Liver (tissue), 9 donors: ENCODE measurements around the gene EPHB2. TPM values are rescaled to one million over a fixed set of nuclear protein-coding genes. Genes with fewer than 3 reads are reported as not detected.
A peak's percentile ranks its signal among the peaks of the same experiment; 100 is the strongest.

Experiments
- DNase-seq: peaks from one replicate; pipeline ENCODE4 v3.0.0-alpha.2; 2017; ENCODE audit warnings: low spot score
- H3K27ac ChIP-seq, 2 donors: one replicate each; pipeline ENCODE4 v1.7.0; 2013; ENCODE audit warnings: inconsistent platforms in 2 of 2, low read length in 2 of 2, control low read depth in 1 of 2, low read depth in 1 of 2, mild to moderate bottlenecking in 1 of 2
- H3K27me3 ChIP-seq, 4 donors: one replicate each; pipeline versions ENCODE4 v1.6.1 to v1.7.0; 2013; ENCODE audit warnings: low read length in 3 of 4, inconsistent platforms in 1 of 4, mild to moderate bottlenecking in 1 of 4, moderate library complexity in 1 of 4; ENCODE audit not compliant: control insufficient read depth in 4 of 4, insufficient read depth in 4 of 4
- H3K36me3 ChIP-seq, 4 donors: one replicate each; pipeline versions ENCODE4 v1.6.1 to v1.7.0; 2013; ENCODE audit warnings: low read length in 3 of 4, mild to moderate bottlenecking in 3 of 4, low read depth in 1 of 4, moderate library complexity in 1 of 4; ENCODE audit not compliant: control insufficient read depth in 4 of 4, insufficient read depth in 3 of 4
- H3K4me1 ChIP-seq, 4 donors: one replicate each; pipeline versions ENCODE4 v1.6.1 to v1.7.0; 2013; ENCODE audit warnings: low read length in 3 of 4, mild to moderate bottlenecking in 3 of 4, moderate library complexity in 1 of 4; ENCODE audit not compliant: control insufficient read depth in 4 of 4, insufficient read depth in 4 of 4
- H3K4me3 ChIP-seq, 3 donors: one replicate each; pipeline versions ENCODE4 v1.6.1 to v1.7.0; 2013; ENCODE audit warnings: low read length in 3 of 3, control low read depth in 1 of 3, low read depth in 1 of 3, mild to moderate bottlenecking in 1 of 3
- H3K9ac ChIP-seq, 2 donors: one replicate each; pipeline ENCODE4 v1.7.0; 2013; ENCODE audit warnings: low read length in 2 of 2, mild to moderate bottlenecking in 2 of 2, moderate library complexity in 2 of 2, control low read depth in 1 of 2, low read depth in 1 of 2
- H3K9me3 ChIP-seq, 4 donors: one replicate each; pipeline versions ENCODE4 v1.6.1 to v1.7.0; 2013; ENCODE audit warnings: low read length in 3 of 4; ENCODE audit not compliant: control insufficient read depth in 4 of 4
- FOXA1 ChIP-seq: IDR thresholded peaks from 2 replicates; pipeline ENCODE4 v1.6.1; 2016; ENCODE audit warnings: antibody characterized with exemption
- GABPA ChIP-seq, 2 donors: IDR thresholded peaks in 1 of 2; conservative IDR thresholded peaks in 1 of 2; 2 replicates each; pipeline ENCODE4 v1.6.1; 2016; ENCODE audit warnings: antibody characterized with exemption in 2 of 2, mild to moderate bottlenecking in 1 of 2, moderate library complexity in 1 of 2
- HNF4A ChIP-seq, 2 donors: conservative IDR thresholded peaks; 2 replicates each; pipeline ENCODE4 v1.6.1; 2016; ENCODE audit warnings: antibody characterized with exemption in 2 of 2, mild to moderate bottlenecking in 2 of 2
- HNF4G ChIP-seq: IDR thresholded peaks from 2 replicates; pipeline ENCODE4 v1.6.1; 2016; ENCODE audit warnings: antibody characterized with exemption
- NR2F2 ChIP-seq: IDR thresholded peaks from 2 replicates; pipeline ENCODE4 v1.6.1; 2016; ENCODE audit warnings: antibody characterized with exemption
- RAD21 ChIP-seq, 2 donors: IDR thresholded peaks; 2 replicates each; pipeline ENCODE4 v1.6.1; 2016; ENCODE audit warnings: antibody characterized with exemption in 2 of 2, mild to moderate bottlenecking in 2 of 2
- RXRA ChIP-seq, 2 donors: IDR thresholded peaks; 2 replicates each; pipeline ENCODE4 v1.6.1; 2017 to 2018; ENCODE audit warnings: antibody characterized with exemption in 2 of 2, mild to moderate bottlenecking in 1 of 2
- SP1 ChIP-seq: IDR thresholded peaks from 2 replicates; pipeline ENCODE4 v1.6.1; 2018; ENCODE audit warnings: antibody characterized with exemption, mild to moderate bottlenecking
- YY1 ChIP-seq: IDR thresholded peaks from 2 replicates; pipeline ENCODE4 v1.6.1; 2016; ENCODE audit warnings: antibody characterized with exemption, mild to moderate bottlenecking
- WGBS: extraction: QIAGEN DNeasy Blood & Tissue Kit; methylation state at CpG from one replicate; pipeline ENCODE4 v1.1.7; 2013; 5-methylcytosine and 5-hydroxymethylcytosine counted together
- polyA plus RNA-seq, 2 donors: library from polyadenylated mRNA; stranded (reverse) in 1 of 2; unstranded in 1 of 2; fragments of 200-250 nt in 1 of 2; fragments of >200 nt in 1 of 2; fragmentation: Nextera tagmentation in 1 of 2; extraction: Ambion mirVana in 1 of 2; gene quantifications; one replicate each; pipeline versions ENCODE4 v1.2.1 to v1.2.3, GENCODE V29; 2013 to 2015
- total RNA-seq, 2 donors: library from RNA; depleted of rRNA; stranded (reverse); fragments of >200 nt; gene quantifications; one replicate each; pipeline ENCODE4 v1.2.3, GENCODE V29; 2014
- TF ChIP-seq, protein P1 (sequence below): fragments of 150-350 bp; IDR thresholded peaks from 2 replicates; pipeline ENCODE4 v1.5.1; 2017; ENCODE audit warnings: improper control_type of control experiment, low read depth, low read length; ENCODE audit not compliant: missing input control
- TF ChIP-seq, protein P2 (sequence below): IDR thresholded peaks from 2 replicates; pipeline ENCODE4 v1.6.1; 2016; ENCODE audit warnings: antibody characterized with exemption, mild to moderate bottlenecking
- TF ChIP-seq, protein P3 (sequence below): IDR thresholded peaks from 2 replicates; pipeline ENCODE4 v1.6.1; 2016; ENCODE audit warnings: antibody characterized with exemption
- TF ChIP-seq, protein P4 (sequence below): IDR thresholded peaks from 2 replicates; pipeline ENCODE4 v1.6.1; 2016; ENCODE audit warnings: antibody characterized with exemption
- TF ChIP-seq, protein P5 (sequence below): IDR thresholded peaks from 2 replicates; pipeline ENCODE4 v1.6.1; 2016; ENCODE audit warnings: antibody characterized with exemption
- donor health status: healthy.
- donor health status: healthy.
- donor health status: healthy.
- donor health status: healthy.
- donor health status: healthy.

The EPHB2 gene
- total and polyA plus RNA-seq, 4 donors, result 0.07 to 1.0 (median 0.38) TPM

DNA sequence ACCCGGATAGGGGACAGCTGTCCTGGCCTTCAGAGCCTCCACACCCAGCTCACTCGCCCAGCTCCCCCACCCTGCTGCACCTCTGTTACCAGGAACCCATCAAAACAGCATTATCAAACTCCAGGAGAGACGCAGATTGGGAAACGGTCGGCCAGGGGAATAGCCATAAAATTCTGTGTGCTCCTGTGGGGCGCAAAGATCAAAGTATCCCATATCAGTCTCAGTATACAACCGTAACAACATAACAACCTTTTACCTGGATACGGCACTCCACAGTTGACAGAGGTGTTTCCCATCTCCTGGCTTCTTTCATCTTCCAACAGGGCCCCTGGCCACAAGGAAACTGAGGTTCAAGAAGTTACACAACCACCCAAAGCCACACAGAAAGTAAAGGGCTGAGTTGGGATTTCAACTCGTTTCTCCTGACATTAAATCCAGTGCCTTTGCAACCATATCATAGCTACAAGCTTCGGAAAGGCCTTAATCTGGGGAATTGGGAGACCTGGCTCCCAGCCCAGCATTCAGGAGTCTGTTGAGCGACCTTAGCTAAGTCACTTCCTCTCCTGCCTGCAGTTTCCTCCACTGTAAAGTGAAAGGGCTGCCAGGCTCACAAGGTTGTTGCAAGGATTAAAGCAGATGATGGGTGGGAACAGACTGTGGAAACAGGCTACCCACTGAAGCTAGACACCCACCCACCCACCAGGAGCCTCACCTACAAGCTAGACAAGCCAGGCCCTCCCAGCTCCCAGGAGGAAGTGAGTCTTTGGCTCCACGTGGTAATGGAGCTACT lies 8.1 kb upstream of the EPHB2 start:
- H3K27ac ChIP-seq, result no peak overlapping the region
- no peak overlapping the region for H3K9ac ChIP-seq
- H3K9me3 ChIP-seq, result no peaks in the 10 kb centered on the region
- WGBS, result 51% methylated on average over 12 of the region's 12 CpGs
- DNase-seq, result no peak
- no peaks in the 10 kb centered on the region for H3K36me3 ChIP-seq
- H3K4me1 ChIP-seq, result no peaks in the 10 kb centered on the region
- no peak overlapping the region for H3K4me3 ChIP-seq
- H3K27me3 ChIP-seq, result no peaks in the 10 kb centered on the region
- TF ChIP-seq RXRA (IDR thresholded peaks at IDR 0.05), result no peak
- no peak for TF ChIP-seq SP1
- TF ChIP-seq NR2F2, result peak; percentile 45
- no peak for TF ChIP-seq FOXA1

DNA sequence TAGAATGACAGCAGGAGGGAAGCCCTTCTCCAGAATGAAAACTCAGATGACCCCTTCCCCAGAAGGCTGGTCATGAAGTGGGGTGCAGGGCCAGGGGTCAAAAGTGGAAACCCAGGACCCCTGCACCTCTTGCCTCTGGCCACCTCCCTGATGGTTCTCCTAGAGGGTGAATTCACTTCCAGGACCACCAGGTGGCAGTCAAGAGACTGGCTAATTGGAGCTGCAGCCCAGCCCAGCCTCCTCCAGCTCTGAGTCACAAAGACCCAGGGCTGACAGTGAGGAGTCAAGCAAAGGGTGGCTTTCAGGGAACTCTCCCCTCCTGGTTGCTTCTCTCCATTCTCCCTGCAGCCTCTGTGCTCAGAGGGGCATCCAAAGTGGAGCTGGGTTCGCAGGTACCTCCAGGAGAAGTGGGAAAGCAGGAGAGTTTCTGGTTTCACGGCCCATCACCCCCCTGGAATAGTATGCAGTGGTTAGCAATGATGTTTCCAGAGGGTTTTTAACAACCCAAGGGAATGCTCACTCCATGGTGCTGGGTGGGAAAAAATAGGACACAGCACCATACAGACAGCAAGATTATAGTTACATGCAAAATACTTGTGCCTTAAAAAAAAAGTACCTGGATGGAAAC lies 6.1 kb upstream of the EPHB2 start:
- TF ChIP-seq RAD21 (IDR thresholded peaks at IDR 0.05) (peak; percentile 93 to 94), HNF4G (no peak), GABPA (IDR thresholded peaks at IDR 0.05 in 1 of 2, conservative IDR thresholded peaks at IDR 0.05 in 1 of 2) (no peak)
- TF ChIP-seq, protein P1, sequence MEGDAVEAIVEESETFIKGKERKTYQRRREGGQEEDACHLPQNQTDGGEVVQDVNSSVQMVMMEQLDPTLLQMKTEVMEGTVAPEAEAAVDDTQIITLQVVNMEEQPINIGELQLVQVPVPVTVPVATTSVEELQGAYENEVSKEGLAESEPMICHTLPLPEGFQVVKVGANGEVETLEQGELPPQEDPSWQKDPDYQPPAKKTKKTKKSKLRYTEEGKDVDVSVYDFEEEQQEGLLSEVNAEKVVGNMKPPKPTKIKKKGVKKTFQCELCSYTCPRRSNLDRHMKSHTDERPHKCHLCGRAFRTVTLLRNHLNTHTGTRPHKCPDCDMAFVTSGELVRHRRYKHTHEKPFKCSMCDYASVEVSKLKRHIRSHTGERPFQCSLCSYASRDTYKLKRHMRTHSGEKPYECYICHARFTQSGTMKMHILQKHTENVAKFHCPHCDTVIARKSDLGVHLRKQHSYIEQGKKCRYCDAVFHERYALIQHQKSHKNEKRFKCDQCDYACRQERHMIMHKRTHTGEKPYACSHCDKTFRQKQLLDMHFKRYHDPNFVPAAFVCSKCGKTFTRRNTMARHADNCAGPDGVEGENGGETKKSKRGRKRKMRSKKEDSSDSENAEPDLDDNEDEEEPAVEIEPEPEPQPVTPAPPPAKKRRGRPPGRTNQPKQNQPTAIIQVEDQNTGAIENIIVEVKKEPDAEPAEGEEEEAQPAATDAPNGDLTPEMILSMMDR, result peak; percentile 90
- TF ChIP-seq, protein P2, sequence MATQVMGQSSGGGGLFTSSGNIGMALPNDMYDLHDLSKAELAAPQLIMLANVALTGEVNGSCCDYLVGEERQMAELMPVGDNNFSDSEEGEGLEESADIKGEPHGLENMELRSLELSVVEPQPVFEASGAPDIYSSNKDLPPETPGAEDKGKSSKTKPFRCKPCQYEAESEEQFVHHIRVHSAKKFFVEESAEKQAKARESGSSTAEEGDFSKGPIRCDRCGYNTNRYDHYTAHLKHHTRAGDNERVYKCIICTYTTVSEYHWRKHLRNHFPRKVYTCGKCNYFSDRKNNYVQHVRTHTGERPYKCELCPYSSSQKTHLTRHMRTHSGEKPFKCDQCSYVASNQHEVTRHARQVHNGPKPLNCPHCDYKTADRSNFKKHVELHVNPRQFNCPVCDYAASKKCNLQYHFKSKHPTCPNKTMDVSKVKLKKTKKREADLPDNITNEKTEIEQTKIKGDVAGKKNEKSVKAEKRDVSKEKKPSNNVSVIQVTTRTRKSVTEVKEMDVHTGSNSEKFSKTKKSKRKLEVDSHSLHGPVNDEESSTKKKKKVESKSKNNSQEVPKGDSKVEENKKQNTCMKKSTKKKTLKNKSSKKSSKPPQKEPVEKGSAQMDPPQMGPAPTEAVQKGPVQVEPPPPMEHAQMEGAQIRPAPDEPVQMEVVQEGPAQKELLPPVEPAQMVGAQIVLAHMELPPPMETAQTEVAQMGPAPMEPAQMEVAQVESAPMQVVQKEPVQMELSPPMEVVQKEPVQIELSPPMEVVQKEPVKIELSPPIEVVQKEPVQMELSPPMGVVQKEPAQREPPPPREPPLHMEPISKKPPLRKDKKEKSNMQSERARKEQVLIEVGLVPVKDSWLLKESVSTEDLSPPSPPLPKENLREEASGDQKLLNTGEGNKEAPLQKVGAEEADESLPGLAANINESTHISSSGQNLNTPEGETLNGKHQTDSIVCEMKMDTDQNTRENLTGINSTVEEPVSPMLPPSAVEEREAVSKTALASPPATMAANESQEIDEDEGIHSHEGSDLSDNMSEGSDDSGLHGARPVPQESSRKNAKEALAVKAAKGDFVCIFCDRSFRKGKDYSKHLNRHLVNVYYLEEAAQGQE, result no peak
- 72% methylated on average over 2 of the region's 2 CpGs for WGBS
- H3K36me3 ChIP-seq, result no peaks in the 10 kb centered on the region
- DNase-seq, result peak; percentile 75
- peaks cover 0 to 2% (median 0%) of the 10 kb centered on the region in 4 donors for H3K27me3 ChIP-seq
- no peaks in the 10 kb centered on the region for H3K4me1 ChIP-seq
- H3K9ac ChIP-seq, result no peak overlapping the region
- no peak overlapping the region for H3K27ac ChIP-seq
- no peak overlapping the region for H3K4me3 ChIP-seq
- no peaks in the 10 kb centered on the region for H3K9me3 ChIP-seq

DNA sequence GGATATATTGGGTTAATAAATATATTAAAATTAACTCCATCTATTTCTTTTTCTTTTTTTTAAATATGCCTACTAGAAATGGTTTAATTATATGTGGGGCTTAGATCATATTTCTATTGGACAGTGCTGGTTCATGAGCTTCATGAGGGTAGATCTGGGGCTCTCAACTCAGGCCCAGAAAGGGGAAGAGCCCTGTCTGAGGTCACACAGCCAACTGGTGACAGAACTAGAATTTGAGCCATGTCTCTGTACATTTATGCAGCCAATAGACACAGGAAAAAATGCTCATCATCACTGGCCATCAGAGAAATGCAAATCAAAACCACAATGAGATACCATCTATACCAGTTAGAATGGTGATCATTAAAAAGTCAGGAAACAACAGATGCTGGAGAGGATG lies 5.1 kb upstream of the EPHB2 start:
- peaks cover 0 to 5% (median 4%) of the 10 kb centered on the region in 4 donors for H3K4me1 ChIP-seq
- H3K27me3 ChIP-seq, result peaks cover 0 to 4% (median 0%) of the 10 kb centered on the region in 4 donors
- no peaks in the 10 kb centered on the region for H3K9me3 ChIP-seq
- no peak overlapping the region for H3K4me3 ChIP-seq
- H3K9ac ChIP-seq, result no peak overlapping the region
- DNase-seq, result no peak
- H3K27ac ChIP-seq, result no peak overlapping the region
- H3K36me3 ChIP-seq, result no peaks in the 10 kb centered on the region
- TF ChIP-seq GABPA (IDR thresholded peaks at IDR 0.05 in 1 of 2, conservative IDR thresholded peaks at IDR 0.05 in 1 of 2), result no peak
- TF ChIP-seq, protein P3, sequence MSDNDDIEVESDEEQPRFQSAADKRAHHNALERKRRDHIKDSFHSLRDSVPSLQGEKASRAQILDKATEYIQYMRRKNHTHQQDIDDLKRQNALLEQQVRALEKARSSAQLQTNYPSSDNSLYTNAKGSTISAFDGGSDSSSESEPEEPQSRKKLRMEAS, result no peak
- TF ChIP-seq, protein P4, sequence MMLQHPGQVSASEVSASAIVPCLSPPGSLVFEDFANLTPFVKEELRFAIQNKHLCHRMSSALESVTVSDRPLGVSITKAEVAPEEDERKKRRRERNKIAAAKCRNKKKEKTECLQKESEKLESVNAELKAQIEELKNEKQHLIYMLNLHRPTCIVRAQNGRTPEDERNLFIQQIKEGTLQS, result no peak
- TF ChIP-seq HNF4A (conservative IDR thresholded peaks at IDR 0.05), result no peak
- TF ChIP-seq, protein P2, result no peak
- no peak for TF ChIP-seq SP1
- no peak for TF ChIP-seq FOXA1
- TF ChIP-seq YY1, result no peak
- TF ChIP-seq, protein P5, sequence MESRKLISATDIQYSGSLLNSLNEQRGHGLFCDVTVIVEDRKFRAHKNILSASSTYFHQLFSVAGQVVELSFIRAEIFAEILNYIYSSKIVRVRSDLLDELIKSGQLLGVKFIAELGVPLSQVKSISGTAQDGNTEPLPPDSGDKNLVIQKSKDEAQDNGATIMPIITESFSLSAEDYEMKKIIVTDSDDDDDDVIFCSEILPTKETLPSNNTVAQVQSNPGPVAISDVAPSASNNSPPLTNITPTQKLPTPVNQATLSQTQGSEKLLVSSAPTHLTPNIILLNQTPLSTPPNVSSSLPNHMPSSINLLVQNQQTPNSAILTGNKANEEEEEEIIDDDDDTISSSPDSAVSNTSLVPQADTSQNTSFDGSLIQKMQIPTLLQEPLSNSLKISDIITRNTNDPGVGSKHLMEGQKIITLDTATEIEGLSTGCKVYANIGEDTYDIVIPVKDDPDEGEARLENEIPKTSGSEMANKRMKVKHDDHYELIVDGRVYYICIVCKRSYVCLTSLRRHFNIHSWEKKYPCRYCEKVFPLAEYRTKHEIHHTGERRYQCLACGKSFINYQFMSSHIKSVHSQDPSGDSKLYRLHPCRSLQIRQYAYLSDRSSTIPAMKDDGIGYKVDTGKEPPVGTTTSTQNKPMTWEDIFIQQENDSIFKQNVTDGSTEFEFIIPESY, result no peak
